Gastroesophageal sphincter (tissue), 3 donors: Measurements from ENCODE around the gene KLHDC8B.

Experiments
- CTCF ChIP-seq, 4 experiments: fragments of 200-600 bp in 2 of 4; fragments of 450-650 bp in 2 of 4; sonication (generic) in 1 of 4; IDR thresholded peaks; one replicate each; pipeline ENCODE4 v1.5.1; 2017 to 2019; ENCODE audit warnings: antibody characterized with exemption in 4 of 4, mild to moderate bottlenecking in 2 of 4, moderate library complexity in 2 of 4
- POLR2A ChIP-seq, 2 donors: fragments of 450-650 bp; IDR thresholded peaks; one replicate each; pipeline ENCODE4 v1.6.1; 2017; ENCODE audit warnings: antibody characterized with exemption in 2 of 2, mild to moderate bottlenecking in 2 of 2, moderate library complexity in 1 of 2

GRCh38 chr3:49153349-49153912 lies 18.0 kb upstream of the KLHDC8B start:
- TF ChIP-seq CTCF (IDR thresholded peaks at IDR 0.05) (no peak), POLR2A (IDR thresholded peaks at IDR 0.05) (no peak)
